ENCODE data around the gene LGALS12.

The LGALS12 gene

GRCh38 chr11:63499874-63500273 lies 6.0 kb upstream of the LGALS12 start:
- no peak for TF ChIP-seq PATZ1 (CRISPR knock-in tag; IDR thresholded peaks at IDR 0.05; ENCODE audit: borderline replicate concordance)
- no peak for TF ChIP-seq ZNF565 (CRISPR knock-in tag; conservative IDR thresholded peaks at IDR 0.05; ENCODE audit: low read depth)
- no peak for TF ChIP-seq ZNF8 (CRISPR knock-in tag; IDR thresholded peaks at IDR 0.05)
- TF ChIP-seq ZNF70 (CRISPR knock-in tag; IDR thresholded peaks at IDR 0.05): no peak
- no peak for TF ChIP-seq ISL1 (CRISPR knock-in tag; IDR thresholded peaks at IDR 0.05)
- no peak for ATAC-seq

- ATAC-seq: no peak
- TF ChIP-seq TSHZ2 (CRISPR knock-in tag; IDR thresholded peaks at IDR 0.05) (no peak), ESRRG (CRISPR knock-in tag; IDR thresholded peaks at IDR 0.05) (no peak), CSDC2 (CRISPR knock-in tag; IDR thresholded peaks at IDR 0.05) (no peak), ZNF8 (CRISPR knock-in tag; IDR thresholded peaks at IDR 0.05) (no peak), BACH2 (CRISPR knock-in tag; IDR thresholded peaks at IDR 0.05; ENCODE audit: borderline replicate concordance) (no peak), TOX (CRISPR knock-in tag; IDR thresholded peaks at IDR 0.05; ENCODE audit: borderline replicate concordance) (no peak), ISL1 (CRISPR knock-in tag; IDR thresholded peaks at IDR 0.05) (no peak), ARNTL (CRISPR knock-in tag; IDR thresholded peaks at IDR 0.05; ENCODE audit: borderline replicate concordance, low read depth) (no peak), POU6F1 (CRISPR knock-in tag; IDR thresholded peaks at IDR 0.05; ENCODE audit: borderline replicate concordance, low read depth) (no peak)
Measured at GRCh38 chr11:63501236-63501635, 4.6 kb upstream of the LGALS12 start.

- no peak for ATAC-seq
- TF ChIP-seq ZNF70 (CRISPR knock-in tag; IDR thresholded peaks at IDR 0.05): no peak
- TF ChIP-seq GLIS3 (CRISPR knock-in tag; IDR thresholded peaks at IDR 0.05): no peak
- no peak for TF ChIP-seq ARNTL (CRISPR knock-in tag; IDR thresholded peaks at IDR 0.05; ENCODE audit: borderline replicate concordance, low read depth)
- no peak for TF ChIP-seq PPARA (CRISPR knock-in tag; IDR thresholded peaks at IDR 0.05; ENCODE audit: borderline replicate concordance)
- TF ChIP-seq POU6F1 (CRISPR knock-in tag; IDR thresholded peaks at IDR 0.05; ENCODE audit: borderline replicate concordance, low read depth): no peak
- no peak for TF ChIP-seq TCF4 (CRISPR knock-in tag; IDR thresholded peaks at IDR 0.05; ENCODE audit: borderline replicate concordance)
- no peak for TF ChIP-seq ZNF8 (CRISPR knock-in tag; IDR thresholded peaks at IDR 0.05)
- no peak for TF ChIP-seq ESRRG (CRISPR knock-in tag; IDR thresholded peaks at IDR 0.05)
- TF ChIP-seq ISL1 (CRISPR knock-in tag; IDR thresholded peaks at IDR 0.05): no peak
- TF ChIP-seq ZC3H10 (CRISPR knock-in tag; IDR thresholded peaks at IDR 0.05): no peak
Measured at GRCh38 chr11:63502252-63502820, 3.5 kb upstream of the LGALS12 start.

- ATAC-seq: no peak
- TF ChIP-seq ZFP30 (CRISPR knock-in tag; IDR thresholded peaks at IDR 0.05) (no peak), ZFP3 (CRISPR knock-in tag; IDR thresholded peaks at IDR 0.05) (no peak), ARNTL (CRISPR knock-in tag; IDR thresholded peaks at IDR 0.05; ENCODE audit: borderline replicate concordance, low read depth) (no peak), RARB (CRISPR knock-in tag; IDR thresholded peaks at IDR 0.05) (no peak), TSHZ2 (CRISPR knock-in tag; IDR thresholded peaks at IDR 0.05) (no peak), BACH2 (CRISPR knock-in tag; IDR thresholded peaks at IDR 0.05; ENCODE audit: borderline replicate concordance) (no peak), ZC3H10 (CRISPR knock-in tag; IDR thresholded peaks at IDR 0.05) (no peak), ISL1 (CRISPR knock-in tag; IDR thresholded peaks at IDR 0.05) (no peak), ZNF70 (CRISPR knock-in tag; IDR thresholded peaks at IDR 0.05) (no peak), PPARA (CRISPR knock-in tag; IDR thresholded peaks at IDR 0.05; ENCODE audit: borderline replicate concordance) (no peak), TOX (CRISPR knock-in tag; IDR thresholded peaks at IDR 0.05; ENCODE audit: borderline replicate concordance) (no peak), OSR1 (CRISPR knock-in tag; IDR thresholded peaks at IDR 0.05) (no peak), CSRNP3 (CRISPR knock-in tag; IDR thresholded peaks at IDR 0.05) (no peak), SNAI2 (CRISPR knock-in tag; IDR thresholded peaks at IDR 0.05) (no peak), ESRRG (CRISPR knock-in tag; IDR thresholded peaks at IDR 0.05) (no peak)
Measured at GRCh38 chr11:63503492-63503891, 2.4 kb upstream of the LGALS12 start.

Measured in SK-N-SH treated with all-trans-retinoic acid at 6 μM for 48 hours (cell line).